SK-N-SH (cell line): ENCODE data around the gene BCAN.

ENCODE experiments used
- EP300 ChIP-seq, 2 experiments: IDR thresholded peaks; 2 replicates each; pipeline versions ENCODE4 v1.4.0 to v1.6.1; 2012; ENCODE audit warnings: borderline replicate concordance in 1 of 2, low read depth in 1 of 2, low read length in 1 of 2
- FOXJ3 ChIP-seq: sonication (generic); formaldehyde crosslinking; IDR thresholded peaks from 2 replicates; pipeline ENCODE4 v1.5.1; 2020; ENCODE audit warnings: mild to moderate bottlenecking, missing genetic modification reagents
- MXI1 ChIP-seq: IDR thresholded peaks from 2 replicates; pipeline ENCODE4 v1.6.1; 2012; ENCODE audit warnings: mild to moderate bottlenecking, low read depth, low read length, improper control_type of control experiment
- POLR2AphosphoS5 ChIP-seq: IDR thresholded peaks from 2 replicates; pipeline ENCODE4 v1.6.1; 2012; ENCODE audit warnings: low read depth, low read length
- SMC3 ChIP-seq: IDR thresholded peaks from 2 replicates; pipeline ENCODE4 v1.6.1; 2012; ENCODE audit warnings: low read depth, low read length, improper control_type of control experiment
- TAF1 ChIP-seq: IDR thresholded peaks from 2 replicates; pipeline ENCODE4 v1.6.1; 2012; ENCODE audit warnings: low read depth, mild to moderate bottlenecking, low read length, moderate library complexity, borderline replicate concordance
- TF ChIP-seq, protein P1 (sequence below): fragments of 200-600 bp; sonication (generic); IDR thresholded peaks from 2 replicates; pipeline ENCODE4 v1.6.1; 2017; ENCODE audit warnings: antibody characterized with exemption, mild to moderate bottlenecking, moderate library complexity
- TF ChIP-seq, protein P2 (sequence below): IDR thresholded peaks from 2 replicates; pipeline ENCODE4 v1.4.0; 2012; ENCODE audit warnings: low read depth, borderline replicate concordance

DNA sequence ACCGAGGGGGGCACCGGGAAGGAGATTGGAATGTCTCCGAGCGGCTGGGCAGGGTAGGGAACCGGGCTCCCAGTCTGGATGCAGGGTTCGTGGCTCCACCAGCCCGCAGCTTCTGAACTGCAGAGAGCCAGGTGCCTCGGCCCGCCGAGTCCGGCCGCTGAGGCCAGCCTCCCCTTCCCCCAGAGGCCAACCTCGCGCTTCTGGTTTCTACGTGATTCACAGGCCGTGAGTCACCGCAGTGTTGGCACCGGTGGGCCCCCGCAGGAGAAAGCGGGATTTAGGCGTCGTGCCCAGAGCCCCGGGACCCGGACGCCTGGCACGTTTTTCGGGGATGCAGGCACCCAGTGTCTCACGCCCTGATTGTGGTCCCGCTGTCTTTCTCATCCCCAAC is 63.0 kb downstream of the BCAN start:
- TF ChIP-seq, protein P1, sequence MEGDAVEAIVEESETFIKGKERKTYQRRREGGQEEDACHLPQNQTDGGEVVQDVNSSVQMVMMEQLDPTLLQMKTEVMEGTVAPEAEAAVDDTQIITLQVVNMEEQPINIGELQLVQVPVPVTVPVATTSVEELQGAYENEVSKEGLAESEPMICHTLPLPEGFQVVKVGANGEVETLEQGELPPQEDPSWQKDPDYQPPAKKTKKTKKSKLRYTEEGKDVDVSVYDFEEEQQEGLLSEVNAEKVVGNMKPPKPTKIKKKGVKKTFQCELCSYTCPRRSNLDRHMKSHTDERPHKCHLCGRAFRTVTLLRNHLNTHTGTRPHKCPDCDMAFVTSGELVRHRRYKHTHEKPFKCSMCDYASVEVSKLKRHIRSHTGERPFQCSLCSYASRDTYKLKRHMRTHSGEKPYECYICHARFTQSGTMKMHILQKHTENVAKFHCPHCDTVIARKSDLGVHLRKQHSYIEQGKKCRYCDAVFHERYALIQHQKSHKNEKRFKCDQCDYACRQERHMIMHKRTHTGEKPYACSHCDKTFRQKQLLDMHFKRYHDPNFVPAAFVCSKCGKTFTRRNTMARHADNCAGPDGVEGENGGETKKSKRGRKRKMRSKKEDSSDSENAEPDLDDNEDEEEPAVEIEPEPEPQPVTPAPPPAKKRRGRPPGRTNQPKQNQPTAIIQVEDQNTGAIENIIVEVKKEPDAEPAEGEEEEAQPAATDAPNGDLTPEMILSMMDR: no peak
- TF ChIP-seq POLR2AphosphoS5 (no peak), SMC3 (no peak), TAF1 (0 out of 2 replicates have a peak, but pooled peaks have one; percentile 18), EP300 (IDR thresholded peaks at IDR 0.05; ENCODE audit: borderline replicate concordance in 1 of 2, low read depth in 1 of 2, low read length in 1 of 2) (peak in 1 of 2 experiments; percentile 65; a peak in 1 of 4 replicates), MXI1 (no peak), FOXJ3 (no peak)
- TF ChIP-seq, protein P2, sequence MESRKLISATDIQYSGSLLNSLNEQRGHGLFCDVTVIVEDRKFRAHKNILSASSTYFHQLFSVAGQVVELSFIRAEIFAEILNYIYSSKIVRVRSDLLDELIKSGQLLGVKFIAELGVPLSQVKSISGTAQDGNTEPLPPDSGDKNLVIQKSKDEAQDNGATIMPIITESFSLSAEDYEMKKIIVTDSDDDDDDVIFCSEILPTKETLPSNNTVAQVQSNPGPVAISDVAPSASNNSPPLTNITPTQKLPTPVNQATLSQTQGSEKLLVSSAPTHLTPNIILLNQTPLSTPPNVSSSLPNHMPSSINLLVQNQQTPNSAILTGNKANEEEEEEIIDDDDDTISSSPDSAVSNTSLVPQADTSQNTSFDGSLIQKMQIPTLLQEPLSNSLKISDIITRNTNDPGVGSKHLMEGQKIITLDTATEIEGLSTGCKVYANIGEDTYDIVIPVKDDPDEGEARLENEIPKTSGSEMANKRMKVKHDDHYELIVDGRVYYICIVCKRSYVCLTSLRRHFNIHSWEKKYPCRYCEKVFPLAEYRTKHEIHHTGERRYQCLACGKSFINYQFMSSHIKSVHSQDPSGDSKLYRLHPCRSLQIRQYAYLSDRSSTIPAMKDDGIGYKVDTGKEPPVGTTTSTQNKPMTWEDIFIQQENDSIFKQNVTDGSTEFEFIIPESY: 0 out of 2 replicates have a peak, but pooled peaks have one; percentile 58
